ENCODE measurements around the gene CRYBB1. TPM values are rescaled to one million over a fixed set of nuclear protein-coding genes. Genes with fewer than 3 reads are reported as not detected.

Gene CRYBB1
- not detected for total RNA-seq

DNA sequence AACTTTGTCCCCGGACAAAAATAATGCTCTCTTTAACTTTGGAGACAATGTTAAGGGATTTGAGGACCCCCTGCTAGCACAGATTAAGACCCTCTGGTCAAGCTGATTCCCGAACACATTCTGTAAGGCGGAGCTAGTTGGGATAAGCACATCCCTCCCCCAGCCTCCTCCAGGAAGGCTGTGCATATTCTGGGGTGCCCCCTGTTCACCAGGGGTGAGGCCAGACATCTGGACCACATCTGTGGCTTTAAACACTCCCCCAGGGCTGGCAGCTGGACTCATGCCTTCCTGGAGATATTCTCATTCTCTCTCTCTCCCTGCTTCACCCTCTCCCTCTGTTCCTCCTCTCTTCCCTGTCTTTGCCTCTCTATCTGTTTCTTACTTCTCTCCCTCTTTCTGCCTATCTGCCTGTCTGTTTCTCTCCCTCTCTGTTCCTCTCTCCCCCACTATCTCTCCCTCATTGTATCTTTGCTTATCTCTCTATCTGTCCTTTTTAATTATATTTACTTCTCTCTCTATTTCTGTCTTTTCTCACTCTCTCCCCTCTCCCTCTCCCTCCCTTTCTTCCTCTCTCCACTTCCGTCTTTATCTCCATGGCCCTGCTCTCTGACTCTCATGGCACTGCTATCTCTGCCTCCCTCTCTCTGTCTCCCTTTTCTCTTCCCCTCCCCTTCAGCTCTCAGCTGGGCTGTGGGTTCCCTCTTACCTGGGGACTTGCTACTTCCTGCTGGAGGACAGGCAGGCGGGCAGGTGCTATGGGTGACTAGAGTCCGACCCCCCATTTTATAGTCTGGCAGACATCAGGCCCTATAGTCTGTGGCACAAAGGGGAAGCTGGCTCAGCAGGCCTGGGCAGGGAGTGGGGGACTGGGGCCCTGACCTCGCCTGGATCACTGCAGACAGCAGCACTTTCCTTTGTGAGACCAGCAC lies at the start of gene CRYBB1:
Gene CRYBB1 (minus strand): TSS at position 757 of the 929 bp plus-strand sequence. CDS start 1,708 bp downstream, outside the sequence.
- Histone ChIP-seq H3K4me3 (ENCODE audit: low read length) (no peak within 1 kb of the TSS), H3K27me3 (ENCODE audit: insufficient read depth, low read length) (no peaks in the 10 kb centered on the region), H3K9me3 (ENCODE audit: low read depth, low read length) (no peaks in the 10 kb centered on the region), H3K4me1 (ENCODE audit: insufficient read depth, low read length) (peaks cover 25% of the 10 kb centered on the region)

- Histone ChIP-seq H3K4me1 (ENCODE audit: insufficient read depth, low read length) (peaks cover 40% of the 10 kb centered on the region), H3K9me3 (ENCODE audit: low read depth, low read length) (no peaks in the 10 kb centered on the region), H3K4me3 (ENCODE audit: low read length) (no peak overlapping the region), H3K27me3 (ENCODE audit: insufficient read depth, low read length) (no peaks in the 10 kb centered on the region)
Observed at GRCh38 chr22:26667140-26667539, 49.3 kb upstream of the CRYBB1 start.

- Histone ChIP-seq H3K27me3 (ENCODE audit: insufficient read depth, low read length) (no peaks in the 10 kb centered on the region), H3K4me1 (ENCODE audit: insufficient read depth, low read length) (peaks cover 26% of the 10 kb centered on the region), H3K9me3 (ENCODE audit: low read depth, low read length) (no peaks in the 10 kb centered on the region), H3K4me3 (ENCODE audit: low read length) (no peak overlapping the region)
Observed at GRCh38 chr22:26665813-26666231, 48.0 kb upstream of the CRYBB1 start.

DNA sequence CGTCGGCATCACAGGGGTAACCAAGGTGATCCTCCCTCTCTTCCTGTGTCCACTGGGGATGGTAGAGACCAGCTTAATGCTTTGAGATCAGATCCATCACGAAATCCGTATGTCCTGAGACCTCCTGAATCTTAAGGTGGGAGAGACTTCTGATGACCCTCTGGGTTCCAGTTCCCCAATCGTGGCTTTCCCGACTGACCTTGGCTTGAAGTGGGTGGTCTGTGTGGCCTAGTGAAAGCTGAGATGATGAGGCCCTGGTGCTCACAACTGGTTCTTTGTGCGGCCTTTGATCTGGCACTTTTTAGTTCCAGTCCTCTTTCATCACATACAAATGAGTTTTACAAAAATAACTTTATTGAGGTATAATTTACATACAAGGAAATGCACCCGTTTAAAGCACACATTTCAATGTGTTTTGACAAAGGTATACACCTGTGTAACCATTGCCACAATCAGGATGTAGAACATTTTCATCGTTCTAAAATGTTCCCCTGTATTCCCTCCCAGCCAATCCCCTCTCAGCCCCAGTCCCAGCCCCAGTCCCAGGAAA lies 45.6 kb upstream of the CRYBB1 start:
- no peak overlapping the region for H3K4me3 ChIP-seq (ENCODE audit: low read length)
- H3K27me3 ChIP-seq (ENCODE audit: insufficient read depth, low read length) = peaks cover under 1% of the 10 kb centered on the region
- peaks cover 21% of the 10 kb centered on the region for H3K4me1 ChIP-seq (ENCODE audit: insufficient read depth, low read length)
- no peaks in the 10 kb centered on the region for H3K9me3 ChIP-seq (ENCODE audit: low read depth, low read length)

GRCh38 chr22:26662160-26662559 lies 44.3 kb upstream of the CRYBB1 start:
- H3K4me1 ChIP-seq (ENCODE audit: insufficient read depth, low read length) = peaks cover 33% of the 10 kb centered on the region
- H3K4me3 ChIP-seq (ENCODE audit: low read length) = no peak overlapping the region
- peaks cover 10% of the 10 kb centered on the region for H3K27me3 ChIP-seq (ENCODE audit: insufficient read depth, low read length)

DNA sequence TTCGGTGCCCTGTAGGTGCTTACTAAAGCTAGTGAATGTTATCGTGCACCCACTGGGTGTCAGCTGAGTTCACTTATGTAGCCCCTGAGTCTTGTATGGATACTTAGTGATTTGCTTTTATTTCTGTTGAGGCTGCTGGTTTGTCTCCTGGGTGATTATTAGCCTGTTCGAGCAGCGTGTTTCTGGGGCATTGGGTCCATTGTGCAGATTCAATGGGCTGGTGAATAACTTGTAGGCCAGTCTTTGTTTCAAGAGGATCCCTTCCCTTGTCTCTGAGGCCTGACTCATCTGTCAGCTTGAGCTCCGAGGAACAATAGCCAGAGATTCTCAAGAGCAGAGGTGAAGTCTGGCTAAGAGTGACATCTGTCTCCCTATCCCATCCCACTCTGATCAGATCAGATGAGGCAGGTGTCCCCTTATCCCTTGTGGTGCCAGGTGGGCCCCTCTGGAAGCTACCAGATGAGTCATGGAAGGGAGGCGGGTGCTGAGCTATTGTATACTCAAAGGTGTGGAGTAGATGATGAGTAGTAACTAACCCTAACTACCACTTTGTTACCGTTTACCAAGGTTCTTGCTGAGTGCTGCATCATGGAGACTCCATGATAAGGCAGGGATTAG lies 43.2 kb upstream of the CRYBB1 start:
- Histone ChIP-seq H3K4me1 (ENCODE audit: insufficient read depth, low read length) (peaks cover 38% of the 10 kb centered on the region), H3K27me3 (ENCODE audit: insufficient read depth, low read length) (peaks cover 12% of the 10 kb centered on the region), H3K4me3 (ENCODE audit: low read length) (no peak overlapping the region), H3K9me3 (ENCODE audit: low read depth, low read length) (no peaks in the 10 kb centered on the region)

More at GRCh38 chr22:26662160-26662559, 44.3 kb upstream of the CRYBB1 start:
- H3K9me3 ChIP-seq (ENCODE audit: low read depth, low read length) = no peaks in the 10 kb centered on the region

DNA sequence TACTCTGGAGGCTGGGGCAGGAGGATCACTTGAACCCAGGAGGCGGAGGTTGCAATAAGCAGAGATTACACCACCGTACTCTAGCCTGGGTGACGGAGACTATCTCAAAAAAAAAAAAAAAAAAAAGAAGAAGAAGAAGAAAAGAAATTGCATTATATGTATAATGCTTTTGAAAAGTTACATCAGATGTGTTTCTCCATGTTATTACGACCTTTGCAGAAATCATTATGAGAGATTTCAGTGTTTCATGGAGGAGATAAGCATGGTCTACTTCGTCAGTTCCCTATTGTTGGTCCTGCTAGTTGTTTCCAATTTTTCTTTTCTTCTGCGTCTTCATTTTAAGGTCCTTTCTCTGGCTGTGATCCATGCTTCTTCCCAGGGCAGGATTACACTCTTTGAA lies 42.5 kb upstream of the CRYBB1 start:
- Histone ChIP-seq H3K4me1 (ENCODE audit: insufficient read depth, low read length) (peaks cover 34% of the 10 kb centered on the region), H3K27me3 (ENCODE audit: insufficient read depth, low read length) (peaks cover 12% of the 10 kb centered on the region), H3K4me3 (ENCODE audit: low read length) (no peak overlapping the region), H3K9me3 (ENCODE audit: low read depth, low read length) (no peaks in the 10 kb centered on the region)

DNA sequence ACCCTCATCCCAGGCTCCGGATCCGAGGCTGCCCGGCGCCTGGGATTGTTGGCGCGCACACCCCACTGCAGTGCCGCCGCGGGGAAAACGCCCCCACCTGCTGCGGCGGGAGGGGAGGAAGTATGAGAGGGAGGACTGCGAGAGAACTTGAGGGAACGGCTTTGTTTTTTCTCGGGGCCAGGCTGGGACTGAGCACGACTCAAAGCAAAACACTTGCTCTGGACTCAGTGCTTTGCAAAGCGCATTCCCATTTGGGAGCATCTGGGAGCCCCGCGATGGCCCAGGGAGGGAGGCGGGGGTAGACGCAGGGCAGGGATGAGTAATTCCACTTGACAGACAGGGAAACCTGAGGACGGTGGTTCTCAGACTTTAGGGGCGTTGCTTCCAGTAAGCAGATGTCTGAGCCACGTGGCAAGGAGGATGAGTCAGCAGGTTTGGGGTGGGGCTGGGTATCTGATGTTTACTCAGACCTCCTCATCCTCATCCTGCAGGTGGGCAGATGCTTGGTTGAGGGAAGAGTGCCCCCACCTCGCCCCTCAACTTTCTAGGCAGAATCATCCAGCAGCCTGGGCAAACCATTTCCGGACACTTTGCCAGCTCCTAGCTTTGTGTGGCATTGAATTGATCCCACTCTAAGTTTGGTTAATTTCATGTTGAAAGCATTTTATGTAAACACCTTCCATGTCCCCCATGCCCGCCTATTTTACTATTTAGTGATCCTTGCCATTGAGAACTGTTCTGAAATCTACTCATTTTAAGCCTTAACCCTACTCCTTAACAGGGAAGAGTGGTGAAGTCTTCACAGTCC lies 41.0 kb upstream of the CRYBB1 start:
- Histone ChIP-seq H3K4me1 (ENCODE audit: insufficient read depth, low read length) (peaks cover 28% of the 10 kb centered on the region), H3K4me3 (ENCODE audit: low read length) (peak overlapping the region; percentile 26), H3K27me3 (ENCODE audit: insufficient read depth, low read length) (peaks cover 12% of the 10 kb centered on the region), H3K9me3 (ENCODE audit: low read depth, low read length) (no peaks in the 10 kb centered on the region)

- Histone ChIP-seq H3K4me3 (ENCODE audit: low read length) (peak overlapping the region; percentile 26), H3K27me3 (ENCODE audit: insufficient read depth, low read length) (peaks cover 12% of the 10 kb centered on the region), H3K4me1 (ENCODE audit: insufficient read depth, low read length) (peaks cover 28% of the 10 kb centered on the region), H3K9me3 (ENCODE audit: low read depth, low read length) (no peaks in the 10 kb centered on the region)
Observed at GRCh38 chr22:26658161-26658560, 40.3 kb upstream of the CRYBB1 start.

GRCh38 chr22:26656891-26657851 lies 39.3 kb upstream of the CRYBB1 start, which contains the start of gene MIAT:
Gene MIAT (plus strand): TSS chr22:26657588.
- peaks cover 28% of the 10 kb centered on the region for H3K4me1 ChIP-seq (ENCODE audit: insufficient read depth, low read length)
- H3K4me3 ChIP-seq (ENCODE audit: low read length) = peak within 1 kb of the TSS; percentile 40
- H3K9me3 ChIP-seq (ENCODE audit: low read depth, low read length) = no peaks in the 10 kb centered on the region
- peaks cover 12% of the 10 kb centered on the region for H3K27me3 ChIP-seq (ENCODE audit: insufficient read depth, low read length)

DNA sequence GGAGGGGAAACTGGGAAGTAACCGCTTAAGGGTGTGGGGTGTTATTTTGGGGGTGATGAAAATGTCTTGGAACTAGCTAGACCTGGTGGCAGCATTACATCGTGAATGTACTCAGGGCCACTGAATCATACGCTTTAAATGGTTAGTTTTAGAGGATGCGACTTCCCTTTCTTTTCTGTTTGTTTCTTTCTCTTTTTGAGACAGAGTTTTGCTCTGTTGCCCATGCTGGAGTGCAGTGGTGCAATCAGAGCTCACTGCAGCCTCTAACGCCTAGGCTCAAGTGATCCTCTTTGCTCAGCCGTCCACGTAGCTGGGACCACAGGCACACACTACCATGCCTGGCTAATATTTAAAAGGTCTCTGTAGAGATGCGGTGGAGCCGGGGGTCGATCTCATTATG lies 34.0 kb upstream of the CRYBB1 start:
- no peaks in the 10 kb centered on the region for H3K9me3 ChIP-seq (ENCODE audit: low read depth, low read length)
- H3K27me3 ChIP-seq (ENCODE audit: insufficient read depth, low read length) = peaks cover under 1% of the 10 kb centered on the region
- peaks cover 32% of the 10 kb centered on the region for H3K4me1 ChIP-seq (ENCODE audit: insufficient read depth, low read length)
- H3K4me3 ChIP-seq (ENCODE audit: low read length) = no peak overlapping the region

GRCh38 chr22:26650722-26651421 lies 33.0 kb upstream of the CRYBB1 start:
- Histone ChIP-seq H3K4me1 (ENCODE audit: insufficient read depth, low read length) (peaks cover 31% of the 10 kb centered on the region), H3K9me3 (ENCODE audit: low read depth, low read length) (no peaks in the 10 kb centered on the region), H3K4me3 (ENCODE audit: low read length) (no peak overlapping the region), H3K27me3 (ENCODE audit: insufficient read depth, low read length) (no peaks in the 10 kb centered on the region)
